Endothelial cell of hepatic sinusoid (primary cell): ENCODE measurements around the gene NEDD9.

Experiments used
- in situ Hi-C: cut with HindIII; loops from 2 replicates; pipeline ENCODE4 v1.10.0; 2017; ENCODE audit warnings: low sequenced_read_pairs

NEDD9 gene

DNA sequence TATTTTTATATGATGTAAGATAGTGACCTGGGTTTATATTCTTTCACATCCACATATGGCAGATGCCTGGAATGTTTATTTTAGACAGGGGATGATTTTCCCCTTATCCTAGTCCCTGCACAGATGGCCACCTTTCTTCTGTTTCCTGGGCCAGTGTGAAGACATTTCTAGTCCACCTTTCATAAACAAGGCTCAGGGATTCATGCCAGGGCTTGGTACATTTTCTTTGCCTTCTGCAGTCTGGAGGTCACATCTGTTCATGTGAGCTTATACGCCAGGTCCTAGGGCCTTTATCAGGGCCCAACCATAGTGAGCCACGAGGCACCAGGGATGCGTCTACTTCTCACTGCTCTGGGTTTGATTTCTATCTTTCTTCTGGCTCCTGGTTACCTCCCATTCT, 82.9 kb downstream of the NEDD9 start:
- in situ Hi-C loops: no loop called here

DNA sequence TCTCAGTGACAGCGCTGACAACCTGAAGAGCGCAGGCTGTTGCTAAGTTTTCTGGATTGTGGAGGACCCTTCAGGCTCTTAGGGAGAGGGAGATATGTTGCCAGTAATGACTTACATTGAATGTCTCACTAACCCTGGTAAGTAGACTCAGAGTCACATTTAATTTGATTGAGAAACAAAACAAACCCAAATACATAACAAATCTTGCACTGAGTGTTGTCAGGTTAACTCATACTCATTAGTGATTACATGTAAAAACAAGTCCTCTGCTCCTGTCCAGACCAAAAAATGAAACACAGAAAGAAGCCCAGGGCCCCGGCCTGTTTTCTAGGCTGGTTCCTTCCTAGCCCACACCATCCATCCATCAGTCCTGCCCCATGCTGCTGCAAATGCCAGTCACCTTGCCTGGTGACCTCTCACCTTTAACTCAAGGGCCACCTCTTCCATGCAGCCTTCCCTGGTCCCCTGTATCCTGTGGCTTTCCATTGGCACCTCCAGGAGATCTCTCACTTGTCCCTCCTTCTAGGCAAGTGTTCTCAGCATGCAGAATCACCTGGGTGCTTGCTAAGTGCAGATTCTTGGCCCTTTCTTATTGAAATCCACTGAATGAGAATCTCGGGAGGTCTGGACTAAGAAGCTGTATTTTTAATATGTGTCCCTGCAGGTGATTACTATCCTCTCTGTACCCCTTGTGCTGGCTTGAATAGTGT, 86.2 kb downstream of the NEDD9 start:
- in situ Hi-C loops: no loop called here

DNA sequence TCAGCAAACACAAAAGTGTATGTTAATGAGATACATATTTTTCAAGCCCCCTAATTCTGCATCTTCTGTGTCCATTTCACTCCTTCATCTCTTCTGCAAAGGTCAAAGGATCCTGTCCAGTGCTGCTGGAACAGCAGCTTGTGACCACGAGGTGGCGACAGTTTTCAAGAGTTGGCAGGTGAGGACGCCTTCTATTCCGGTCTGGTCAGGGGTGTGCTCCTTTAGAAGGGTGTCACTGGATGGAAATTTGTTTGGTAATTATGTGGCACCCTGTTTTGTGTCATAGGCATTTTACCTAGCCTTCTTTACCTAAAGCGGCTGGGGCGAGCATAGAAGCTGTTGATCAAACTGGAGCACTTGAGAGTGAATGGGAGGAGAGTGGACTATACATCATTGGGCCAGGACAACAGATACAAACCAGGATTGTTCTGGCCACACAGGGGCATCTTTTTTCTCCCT, 88.0 kb downstream of the NEDD9 start:
- in situ Hi-C loops: no loop called here

DNA sequence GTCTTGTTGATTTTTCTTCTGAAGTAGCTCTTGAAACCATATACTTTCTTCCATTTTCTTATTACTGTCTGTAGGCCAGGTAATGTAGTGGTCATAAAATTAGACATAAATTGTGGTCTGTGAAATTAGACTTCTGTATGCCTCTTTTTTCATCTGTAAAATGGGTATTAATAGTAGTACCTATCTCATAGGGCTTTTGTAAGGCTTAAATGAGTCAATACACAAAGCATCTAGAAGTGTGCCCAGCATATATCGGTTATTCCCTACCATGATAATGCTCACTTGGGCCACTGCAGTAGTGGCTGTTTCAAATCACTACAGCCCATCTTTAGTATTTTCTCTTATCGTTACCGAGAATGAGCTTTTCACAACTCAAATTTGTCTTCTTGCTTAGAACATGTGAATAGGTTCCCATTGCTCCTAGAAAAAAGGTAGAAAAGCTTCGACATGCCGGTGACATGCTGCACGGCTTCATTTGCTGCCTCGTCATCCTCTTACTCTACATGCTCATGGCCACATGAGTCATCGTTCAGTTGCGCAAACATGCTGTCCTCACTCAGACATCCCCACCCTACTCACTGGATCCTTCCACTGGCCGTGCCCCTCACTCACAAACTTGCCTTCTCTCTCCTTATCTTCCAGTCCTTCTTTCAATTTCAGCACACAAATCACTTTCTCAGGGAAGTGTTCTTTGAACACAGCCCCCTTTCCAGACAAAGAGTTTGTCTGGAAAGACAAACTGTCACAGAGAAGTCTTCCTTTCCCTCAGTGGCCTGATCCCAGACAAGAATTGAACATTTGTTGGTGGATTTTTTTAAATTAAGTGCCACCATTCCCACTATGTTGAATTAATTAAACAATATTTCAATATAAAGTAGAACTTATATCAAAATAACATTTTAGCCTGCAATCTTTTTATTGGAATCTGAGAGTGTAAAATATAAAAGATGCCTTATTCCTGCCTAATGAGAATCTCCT, 88.8 kb downstream of the NEDD9 start:
- in situ Hi-C loops: no loop called here

DNA sequence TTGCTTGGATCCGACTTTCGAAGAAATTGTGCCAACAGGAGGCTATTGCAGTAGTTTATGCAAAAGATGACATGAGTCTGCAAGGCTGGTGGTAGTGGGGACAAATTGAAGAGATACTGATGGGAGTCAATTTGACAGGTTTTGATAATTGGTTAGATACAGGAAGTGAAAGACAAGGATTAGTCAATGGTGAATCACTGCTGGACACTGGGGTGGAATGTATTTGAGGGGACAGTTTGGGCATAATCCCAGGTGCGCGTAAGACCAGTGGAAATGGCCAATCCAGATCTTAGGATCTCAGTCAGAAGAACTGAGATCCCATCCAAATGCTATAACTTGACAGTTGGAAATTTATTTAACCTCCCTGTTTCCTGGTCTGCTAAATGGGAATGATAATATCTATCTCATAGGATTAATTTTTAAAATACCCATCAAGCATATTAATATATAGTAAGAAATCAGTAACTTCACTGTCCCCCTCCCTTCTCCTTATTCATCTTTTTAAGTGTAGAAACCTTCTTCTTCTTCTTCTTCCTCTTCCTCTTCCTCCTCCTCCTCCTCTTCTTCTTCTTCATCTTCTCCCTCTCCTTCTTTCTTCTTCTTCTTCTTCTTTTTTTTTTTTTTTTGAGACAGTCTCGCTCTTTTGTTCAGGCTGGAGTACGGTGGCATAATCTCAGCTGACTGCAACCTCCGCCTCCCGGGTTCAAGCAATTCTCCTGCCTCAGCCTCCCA, 90.0 kb downstream of the NEDD9 start:
- in situ Hi-C loops: no loop called here

DNA sequence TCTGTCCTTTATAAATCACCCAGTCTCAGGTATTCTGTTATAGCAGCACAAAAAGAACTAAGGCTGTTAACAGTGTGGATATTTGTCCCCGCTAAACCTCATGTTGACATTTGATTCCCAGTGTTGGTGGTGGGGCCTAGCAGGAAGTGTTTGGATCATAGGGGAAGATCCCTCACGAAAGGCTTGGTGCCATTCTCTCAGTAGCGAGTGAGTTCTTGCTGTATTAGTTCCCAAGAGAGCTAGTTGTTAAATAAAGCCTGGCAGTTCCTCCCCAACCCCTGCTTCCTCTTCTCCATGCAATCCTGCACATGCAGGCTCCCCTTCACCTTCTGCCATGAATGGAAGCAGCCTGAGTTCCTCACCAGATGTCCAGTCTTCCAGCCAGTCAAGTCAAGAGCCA, 91.2 kb downstream of the NEDD9 start:
- in situ Hi-C loops: no loop called here

DNA sequence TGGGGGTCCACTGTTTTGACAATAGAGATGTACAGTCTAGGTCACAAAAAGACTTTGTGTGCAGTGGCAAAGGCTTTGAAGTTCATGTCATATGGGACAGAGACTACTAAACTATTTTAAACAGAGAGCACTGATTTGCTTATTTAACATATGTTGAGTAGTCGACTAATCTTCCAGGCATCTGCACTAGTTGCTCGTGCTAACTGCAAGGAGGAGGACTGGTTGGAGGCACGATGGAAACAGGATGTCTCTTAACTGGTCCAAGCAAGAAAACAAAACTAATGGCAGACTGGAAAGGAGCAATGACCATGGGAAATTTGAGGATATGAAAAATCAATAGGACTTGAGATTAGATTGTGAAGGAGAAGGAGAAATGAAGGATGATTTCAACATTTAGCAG, 92.4 kb downstream of the NEDD9 start:
- in situ Hi-C loops: no loop called here

DNA sequence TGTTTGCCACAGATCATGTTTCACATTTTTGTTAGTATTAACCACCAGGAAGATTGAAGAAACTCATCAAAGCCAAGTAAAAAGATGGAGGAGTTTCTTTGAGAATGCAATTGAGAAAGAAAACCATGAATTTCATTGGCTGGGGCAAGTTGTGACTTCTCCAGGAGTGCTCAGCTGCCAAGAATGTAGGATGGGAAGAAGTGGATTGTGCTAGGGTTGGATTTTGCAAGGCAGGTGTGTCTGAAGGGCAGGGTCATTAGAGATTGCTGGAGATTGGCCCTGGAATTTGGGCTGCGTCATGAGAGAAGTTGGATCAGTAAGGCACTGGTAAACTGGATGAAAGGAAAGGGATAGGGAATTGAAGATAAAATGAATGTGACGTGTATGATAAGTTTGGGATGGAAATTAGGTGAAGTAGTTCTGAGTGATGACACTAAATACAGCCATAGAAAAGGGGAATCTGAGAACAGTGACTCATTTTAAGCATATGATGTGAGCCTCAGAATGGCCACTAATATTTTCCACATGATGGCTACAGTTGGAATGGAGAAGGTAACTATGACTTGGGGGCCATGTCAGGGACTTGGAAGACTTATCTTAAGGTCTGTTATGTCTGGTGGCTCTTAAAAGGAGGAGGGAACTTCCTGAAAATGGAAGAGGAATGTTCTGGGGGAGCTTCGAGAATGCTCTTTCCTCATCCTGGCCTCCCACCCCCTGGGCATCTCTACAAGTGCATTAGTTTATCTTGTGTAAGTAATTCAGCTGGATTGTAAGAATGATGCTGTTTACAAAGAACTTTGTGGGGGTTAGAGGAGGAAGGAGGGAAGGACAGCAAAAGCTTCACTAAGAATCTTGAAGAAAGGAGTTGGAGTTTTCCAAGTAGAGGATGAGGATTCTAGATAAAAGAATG, 93.2 kb downstream of the NEDD9 start:
- in situ Hi-C loops: no loop called here

DNA sequence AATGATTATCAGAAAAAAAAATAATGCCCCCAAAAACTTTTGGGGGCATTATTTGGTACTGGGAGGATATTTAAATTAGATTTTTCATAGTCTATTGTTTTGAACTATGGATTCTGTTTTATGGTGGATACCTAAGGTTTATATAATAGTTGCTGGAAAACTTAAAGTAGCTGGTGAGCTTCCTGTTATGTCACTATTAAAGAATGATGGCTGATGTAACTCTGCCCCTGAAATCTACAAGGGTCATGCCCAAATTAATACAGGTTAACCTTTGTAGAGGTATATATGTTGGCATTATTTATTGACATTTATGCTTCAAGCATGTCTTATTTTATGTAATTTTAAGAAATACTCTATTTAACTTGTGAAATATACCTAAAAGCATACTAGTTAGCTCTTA, 95.7 kb downstream of the NEDD9 start:
- in situ Hi-C loops: no loop called here
